Activated gamma-delta T cell treated with Interleukin-2 at 50 U/mL for 16 hours (primary cell): ENCODE data around the gene ZNF92.
"Not testable (repeated sequence)": the region's sequence is repeated elsewhere in the genome, so short reads cannot be mapped to it uniquely, and the experiment has no call there.

Experiments used
- DNase-seq: peaks from one replicate; pipeline ENCODE4 v3.0.0-alpha.2; 2020

Gene ZNF92

DNA sequence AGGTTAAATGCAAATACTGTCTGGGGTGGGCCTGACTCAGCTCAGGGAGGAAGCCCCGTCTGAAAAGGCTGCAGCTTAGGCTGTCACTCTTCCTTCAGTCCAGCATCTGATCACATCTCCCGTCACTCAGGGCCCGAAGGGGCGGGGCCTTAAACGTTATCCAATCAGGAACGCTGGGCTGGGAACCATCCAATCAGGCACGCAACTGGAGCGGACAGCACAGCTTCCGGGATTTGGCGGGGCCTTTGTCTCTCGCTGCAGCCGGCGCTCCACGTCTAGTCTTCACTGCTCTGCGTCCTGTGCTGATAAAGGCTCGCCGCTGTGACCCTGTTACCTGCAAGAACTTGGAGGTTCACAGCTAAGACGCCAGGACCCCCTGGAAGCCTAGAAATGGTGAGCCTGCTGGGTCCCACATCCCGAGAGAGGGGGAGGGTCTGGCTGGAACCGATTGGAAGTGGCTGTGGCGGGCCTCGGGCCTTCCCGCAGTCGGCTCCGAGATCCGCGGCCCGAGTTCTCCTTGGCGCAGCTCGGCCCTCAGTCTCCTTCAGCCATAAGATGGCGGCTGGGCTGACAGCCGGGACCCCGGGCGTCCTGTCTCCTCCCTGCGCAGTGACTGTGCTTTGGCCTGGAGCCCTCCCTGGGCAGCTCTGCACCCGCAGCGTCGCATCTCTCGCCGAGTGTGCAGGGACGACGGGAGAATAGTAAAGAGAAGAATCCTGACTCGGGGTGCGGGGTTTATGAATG is at the start of gene ZNF92:
TSS of gene ZNF92 (plus strand) at position 248 of the 744 bp plus-strand sequence. CDS start at position 391, 143 bp downstream.
- DNase-seq = peak; percentile 96

DNA sequence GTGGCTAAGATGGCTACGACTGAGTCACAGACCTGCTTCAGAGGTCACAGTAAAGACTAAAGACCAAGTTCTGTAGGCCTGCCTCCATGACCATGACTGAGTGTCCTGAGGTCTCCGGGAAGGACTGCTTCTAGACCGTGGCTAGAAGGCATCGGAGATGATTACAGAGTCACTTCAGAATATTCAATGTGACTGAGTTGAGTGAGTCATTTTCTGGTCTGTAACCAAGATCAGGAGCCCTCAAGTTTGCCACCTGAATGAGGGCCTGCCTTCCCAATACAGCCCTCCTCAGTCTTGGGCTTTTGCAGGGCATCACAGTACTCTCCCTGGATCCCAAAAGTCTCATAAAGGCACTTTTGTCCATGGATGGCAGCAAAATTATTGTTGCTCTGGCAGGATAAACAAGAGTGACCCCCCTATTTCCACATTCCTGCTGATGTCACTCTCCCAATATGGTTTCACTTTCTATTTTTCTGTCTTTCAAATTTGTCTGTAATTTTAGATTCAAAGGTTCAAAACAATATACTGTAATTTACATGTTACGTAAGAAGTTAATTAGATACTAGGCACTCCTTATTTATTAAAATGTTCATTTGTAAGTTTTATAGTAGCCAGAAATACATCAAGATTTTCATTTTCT is 47.7 kb upstream of the ZNF92 start:
- DNase-seq = no peak

DNA sequence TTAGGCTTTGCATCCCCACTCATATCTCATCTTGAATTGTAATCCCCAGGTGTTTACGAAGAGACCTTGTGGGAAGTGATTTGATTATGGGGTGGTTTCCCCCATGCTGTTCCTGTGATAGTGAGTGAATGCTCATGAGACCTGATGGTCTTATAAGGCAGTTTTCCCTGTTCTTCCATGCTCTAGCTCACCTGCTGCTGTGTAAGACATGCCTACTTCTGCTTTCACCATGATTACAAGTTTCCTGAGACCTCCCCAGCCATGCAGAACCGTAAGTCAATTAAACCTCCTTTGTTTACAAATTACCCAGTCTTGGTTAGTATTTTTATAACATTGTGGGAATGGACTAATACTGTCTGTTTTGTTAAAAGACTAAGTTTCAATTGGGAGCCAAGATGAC is 35.3 kb upstream of the ZNF92 start:
- no peak for DNase-seq

DNA sequence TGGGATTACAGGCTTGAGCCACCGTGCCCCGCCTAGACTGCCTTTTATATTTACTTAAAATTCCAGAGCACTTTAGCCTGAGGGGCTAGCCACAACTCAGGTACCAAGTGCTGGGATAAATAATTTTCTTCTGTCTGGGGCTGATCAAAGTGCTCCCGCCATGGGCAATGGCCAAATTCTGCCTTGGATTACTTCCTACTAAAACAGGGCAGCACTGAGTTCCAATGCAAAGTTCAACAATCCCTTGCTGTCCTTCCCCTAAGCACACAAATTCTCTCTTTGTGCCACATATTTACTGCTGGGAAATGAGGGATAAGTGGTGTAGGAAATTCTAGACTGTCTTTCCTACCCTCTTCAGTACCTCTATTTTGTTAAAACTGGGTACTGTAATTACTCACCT is 34.4 kb upstream of the ZNF92 start:
- DNase-seq = no peak

DNA sequence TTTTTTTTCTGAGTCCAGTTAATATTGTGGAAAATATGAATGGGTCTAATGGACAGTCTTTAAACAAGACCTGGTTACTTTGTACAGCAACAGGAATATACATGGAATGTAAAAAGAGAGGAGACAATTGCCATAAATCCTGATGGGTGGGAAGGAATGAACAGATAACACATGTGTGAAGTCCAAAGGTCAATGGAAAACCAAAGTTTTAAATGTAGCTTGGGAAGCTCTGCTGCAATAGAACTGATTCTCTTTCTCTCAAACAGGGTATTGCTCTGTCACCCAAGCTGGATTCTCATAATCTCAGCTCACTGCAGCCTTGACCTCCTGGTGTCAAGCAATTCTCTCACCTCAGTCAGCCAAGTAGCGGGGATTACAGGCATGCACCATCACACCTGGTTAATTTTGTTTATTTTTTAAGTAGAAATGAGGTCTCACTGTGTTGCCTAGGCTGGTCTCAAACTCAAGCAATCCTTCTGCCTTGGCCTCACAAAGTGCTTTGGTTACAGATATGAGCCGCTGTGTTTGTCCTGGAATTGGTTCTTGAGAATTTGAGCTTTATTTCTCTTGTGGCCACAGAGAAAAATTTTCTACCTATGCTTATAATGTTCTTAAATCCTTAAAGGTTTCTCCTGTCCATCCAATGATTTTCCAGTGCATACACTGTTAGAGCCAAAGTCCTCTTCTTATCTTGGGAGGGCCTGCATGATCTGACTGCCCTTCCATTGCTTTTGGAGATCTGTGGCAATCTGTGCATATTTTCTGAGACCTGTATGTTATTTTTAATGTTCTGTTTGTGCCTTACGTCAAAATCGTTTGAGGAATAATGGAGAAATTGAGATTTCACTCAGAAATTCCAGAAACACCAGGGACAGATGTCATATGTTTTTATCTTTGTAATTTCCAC is 30.7 kb upstream of the ZNF92 start:
- no peak for DNase-seq

DNA sequence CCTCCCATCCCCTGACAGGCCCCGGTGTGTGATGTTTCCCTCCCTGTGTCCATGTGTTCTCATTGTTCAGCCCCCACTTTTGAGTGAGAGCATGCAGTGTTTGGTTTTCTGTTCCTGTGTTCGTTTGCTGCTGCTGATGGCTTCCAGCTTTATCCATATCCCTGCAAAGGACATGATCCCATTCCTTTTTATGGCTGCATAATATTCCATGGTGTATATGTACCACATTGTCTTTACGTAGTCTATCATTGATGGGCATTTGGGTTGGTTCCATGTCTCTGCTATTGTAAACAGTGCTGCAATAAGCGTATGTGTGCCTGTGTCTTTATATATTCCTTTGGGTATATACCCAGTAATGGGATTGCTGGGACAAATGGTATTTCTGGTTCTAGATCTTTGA is 29.1 kb upstream of the ZNF92 start:
- DNase-seq = not testable (repeated sequence)

DNA sequence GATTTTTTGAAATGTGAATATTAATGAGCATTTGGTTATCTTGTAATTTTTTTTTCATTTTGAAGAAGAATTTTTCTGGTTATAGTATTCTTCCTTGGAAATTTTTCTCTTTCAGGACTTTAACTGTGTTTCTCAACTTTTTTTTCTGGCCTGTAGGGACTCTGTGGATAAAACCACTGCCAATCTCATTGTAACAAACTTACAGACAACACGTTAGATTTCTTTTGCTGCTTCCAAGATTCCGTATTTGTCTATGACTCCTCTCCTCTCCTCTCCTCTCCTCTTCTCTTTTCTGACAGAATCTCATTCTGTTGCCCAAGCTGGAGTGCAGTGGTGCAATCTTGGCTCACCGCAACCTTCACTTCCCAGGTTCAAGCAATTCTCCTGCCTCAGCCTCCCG is 19.4 kb upstream of the ZNF92 start:
- no peak for DNase-seq

DNA sequence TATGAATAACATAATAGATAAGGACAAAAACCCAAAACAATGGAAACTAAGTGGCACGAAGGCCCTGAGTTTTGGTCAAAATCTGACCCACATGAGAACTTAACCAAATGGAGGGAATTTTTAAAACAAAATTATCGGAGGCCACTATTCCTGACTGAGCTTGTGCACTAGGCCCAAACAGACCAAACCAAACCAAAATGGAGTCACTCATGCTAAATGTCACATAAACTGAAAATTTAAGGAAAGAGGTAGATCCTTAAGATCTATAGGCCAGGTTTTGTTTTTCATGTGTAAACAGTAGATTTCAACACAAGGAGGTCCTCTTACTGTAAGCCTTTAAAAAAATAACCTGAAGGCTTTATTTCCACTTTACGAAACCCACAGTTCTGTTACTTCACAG is 3.8 kb upstream of the ZNF92 start:
- DNase-seq = no peak

DNA sequence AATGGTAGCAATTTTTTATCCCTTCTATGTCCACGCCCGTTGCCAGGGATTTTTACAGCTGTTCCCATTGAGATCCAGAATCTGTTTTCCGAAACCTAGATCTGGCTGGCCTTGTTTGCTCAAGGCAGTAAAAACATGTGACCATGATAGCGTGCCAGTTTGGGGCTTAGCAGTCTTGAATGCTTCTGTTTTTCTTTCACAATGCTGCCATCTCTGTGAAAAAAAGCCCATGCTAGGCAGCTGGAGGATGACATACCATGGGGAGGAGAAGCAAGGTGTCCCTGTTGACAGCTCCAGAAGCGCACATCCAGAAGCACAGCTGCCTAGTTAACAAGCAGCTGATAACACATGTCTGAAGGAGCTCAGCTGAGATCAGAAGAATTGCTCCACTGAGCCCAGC is 2.2 kb upstream of the ZNF92 start:
- DNase-seq = no peak

DNA sequence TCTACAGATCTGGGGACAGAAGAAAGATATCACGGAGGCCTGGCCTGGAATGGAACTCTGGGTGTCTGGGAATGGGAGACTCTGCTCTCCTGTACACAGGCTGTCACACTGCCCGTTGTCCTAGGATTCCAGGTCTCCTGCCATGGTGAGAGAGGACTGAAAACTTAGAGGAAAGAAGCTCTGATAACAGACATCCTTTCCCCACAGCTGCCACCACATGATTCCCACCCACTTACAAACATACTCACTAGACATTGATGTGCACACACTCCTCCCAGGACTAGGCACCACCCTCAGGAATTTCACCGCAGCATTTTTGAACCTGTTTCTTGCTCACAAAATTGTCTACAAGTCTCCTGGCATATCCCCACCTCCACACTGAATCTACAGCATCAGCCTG is 5.7 kb downstream of the ZNF92 start:
- no peak for DNase-seq

DNA sequence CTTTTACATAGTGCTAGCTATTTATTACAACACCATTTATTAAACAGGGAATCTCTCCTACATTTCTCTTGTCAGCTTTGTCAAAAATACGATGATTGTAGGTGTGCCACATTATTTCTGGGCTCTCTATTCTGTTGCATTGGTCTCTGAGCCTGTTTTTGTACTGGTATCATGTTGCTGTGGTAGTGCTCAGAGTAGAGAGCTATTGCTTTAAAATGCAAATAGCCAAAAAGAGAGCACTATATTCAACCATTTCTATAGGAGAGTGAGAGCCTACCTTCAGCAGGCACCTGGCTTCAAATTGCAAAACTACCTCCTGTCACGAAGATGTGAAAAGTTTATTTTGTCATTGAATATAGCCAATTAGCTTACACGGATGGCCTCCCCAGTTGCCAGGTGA is 8.1 kb downstream of the ZNF92 start:
- no peak for DNase-seq

DNA sequence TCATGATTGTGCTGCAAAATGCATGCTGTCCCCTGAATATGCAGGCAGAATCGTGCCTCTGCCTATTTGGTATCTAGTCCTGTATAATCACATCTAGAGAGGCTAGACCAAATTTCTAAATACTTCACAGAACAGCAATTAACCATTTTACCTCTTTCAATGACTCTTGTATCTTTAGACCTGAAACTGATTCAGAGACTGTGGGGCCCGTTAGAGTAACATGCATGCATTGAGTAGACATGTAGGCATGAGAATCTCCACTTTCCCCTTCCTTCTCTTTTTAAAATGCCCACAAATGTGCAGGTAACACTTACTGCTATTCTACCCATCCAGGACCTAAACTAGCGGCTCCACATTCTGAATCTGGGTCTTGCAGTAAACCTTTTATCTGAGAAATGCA is 8.8 kb downstream of the ZNF92 start:
- no peak for DNase-seq

DNA sequence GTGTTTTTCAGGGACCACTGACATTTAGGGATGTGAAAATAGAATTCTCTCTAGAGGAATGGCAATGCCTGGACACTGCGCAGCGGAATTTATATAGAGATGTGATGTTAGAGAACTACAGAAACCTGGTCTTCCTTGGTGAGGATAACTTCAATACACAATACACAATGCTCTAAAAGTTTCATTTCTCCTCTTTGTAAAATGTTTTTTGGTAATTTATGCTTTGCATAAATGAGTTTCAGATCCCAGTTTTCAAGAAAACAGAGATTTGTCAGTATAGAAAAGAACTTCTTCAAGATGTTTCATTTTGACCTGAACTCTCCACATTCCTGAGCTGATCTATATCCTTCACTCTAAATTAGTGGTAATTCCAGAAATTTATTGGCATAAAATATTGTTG is 14.2 kb downstream of the ZNF92 start:
- DNase-seq = no peak

DNA sequence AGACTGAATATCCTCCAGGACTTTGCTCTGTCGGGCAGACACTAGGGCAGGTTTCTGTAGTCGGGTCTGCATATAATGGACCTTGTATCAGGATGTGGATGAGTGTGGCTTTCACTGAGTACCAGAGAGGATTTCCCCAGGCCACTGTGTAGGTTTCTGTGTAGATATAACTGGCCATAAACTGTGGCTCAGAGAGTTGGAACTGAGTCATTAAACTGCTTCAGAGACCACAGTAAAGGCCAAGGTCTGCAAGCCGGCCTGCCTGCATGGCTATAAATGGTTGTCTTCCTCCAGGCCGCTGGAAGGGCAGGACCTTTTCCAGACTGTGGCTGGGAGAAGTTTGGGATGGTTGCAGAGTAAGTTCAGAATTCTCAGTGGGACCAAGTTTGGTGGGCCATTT is 16.9 kb downstream of the ZNF92 start:
- no peak for DNase-seq

DNA sequence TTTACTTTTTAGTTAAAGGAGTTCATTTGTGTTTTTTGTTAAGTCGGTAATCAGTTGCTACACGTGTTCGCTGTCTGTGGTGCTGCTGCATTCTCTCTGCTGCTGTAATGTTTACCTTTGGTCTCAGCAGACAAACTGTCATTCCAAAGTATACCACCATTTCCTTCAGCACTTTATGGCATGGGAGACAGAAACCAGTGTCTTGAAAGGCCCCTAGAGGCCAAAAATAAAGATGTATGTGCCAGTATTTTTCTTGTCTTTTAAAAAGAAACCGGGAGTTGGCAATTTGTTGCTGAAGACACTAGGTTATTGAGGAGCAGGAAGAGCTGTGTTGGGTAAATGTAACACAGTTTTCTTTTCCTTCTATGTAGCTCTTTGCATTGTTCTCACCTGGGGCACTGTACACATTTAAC is 24.1 kb downstream of the ZNF92 start:
- no peak for DNase-seq

DNA sequence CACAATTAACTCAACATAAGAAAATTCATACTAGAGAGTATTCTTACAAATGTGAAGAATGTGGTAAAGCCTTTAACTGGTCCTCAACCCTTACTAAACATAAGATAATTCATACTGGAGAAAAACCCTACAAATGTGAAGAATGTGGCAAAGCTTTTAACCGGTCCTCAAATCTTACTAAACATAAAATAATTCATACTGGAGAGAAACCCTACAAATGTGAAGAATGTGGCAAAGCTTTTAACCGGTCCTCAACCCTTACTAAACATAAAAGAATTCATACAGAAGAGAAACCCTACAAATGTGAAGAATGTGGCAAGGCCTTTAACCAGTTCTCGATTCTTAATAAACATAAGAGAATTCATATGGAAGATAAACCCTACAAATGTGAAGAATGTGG is 25.0 kb downstream of the ZNF92 start:
- not testable (repeated sequence) for DNase-seq

DNA sequence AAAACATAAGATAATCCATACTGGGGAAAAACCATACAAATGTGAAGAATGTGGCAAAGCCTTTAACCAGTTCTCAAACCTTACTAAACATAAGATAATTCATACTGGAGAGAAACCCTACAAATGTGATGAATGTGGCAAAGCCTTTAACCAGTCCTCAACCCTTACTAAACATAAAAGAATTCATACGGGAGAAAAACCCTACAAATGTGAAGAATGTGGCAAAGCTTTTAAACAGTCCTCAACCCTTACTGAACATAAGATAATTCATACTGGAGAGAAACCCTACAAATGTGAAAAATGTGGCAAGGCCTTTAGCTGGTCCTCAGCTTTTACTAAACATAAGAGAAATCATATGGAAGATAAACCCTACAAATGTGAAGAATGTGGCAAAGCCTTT is 25.4 kb downstream of the ZNF92 start:
- not testable (repeated sequence) for DNase-seq

DNA sequence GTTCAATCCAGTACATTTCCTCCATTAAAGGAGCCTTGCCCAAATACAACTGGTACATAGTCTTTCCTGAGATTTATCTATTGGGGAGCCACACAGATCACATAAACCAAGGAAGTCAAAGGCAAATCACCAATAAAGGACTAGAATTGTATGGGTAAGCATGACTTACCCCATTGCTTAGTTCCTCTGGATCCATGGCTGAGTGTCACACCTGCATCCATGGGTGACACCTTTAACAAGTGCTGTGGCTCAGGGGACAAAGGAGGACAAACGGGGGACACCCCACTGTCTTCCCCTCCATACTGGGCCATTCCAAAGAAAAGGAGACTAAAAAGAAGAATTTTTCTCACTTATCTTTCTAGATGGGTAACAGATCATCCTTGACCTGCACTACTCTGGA is 30.4 kb downstream of the ZNF92 start:
- DNase-seq = no peak

DNA sequence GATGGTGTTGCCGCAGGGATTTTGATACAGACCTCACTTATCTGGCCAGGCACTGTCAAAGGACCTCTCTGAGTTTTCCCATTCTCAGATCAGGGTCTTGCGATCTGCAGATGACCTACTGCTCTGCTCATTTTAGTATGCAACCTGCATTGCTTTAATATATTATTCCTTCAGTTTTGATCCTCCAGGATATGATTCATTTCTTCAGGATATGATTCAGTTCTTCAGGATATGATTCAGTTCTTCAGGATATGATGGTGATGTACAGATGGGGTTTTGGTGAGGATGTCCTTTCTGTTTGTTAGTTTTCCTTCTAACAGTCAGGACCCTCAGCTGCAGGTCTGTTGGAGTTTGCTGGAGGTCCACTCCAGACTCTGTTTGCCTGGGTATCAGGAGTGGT is 33.1 kb downstream of the ZNF92 start:
- DNase-seq = not testable (repeated sequence)

DNA sequence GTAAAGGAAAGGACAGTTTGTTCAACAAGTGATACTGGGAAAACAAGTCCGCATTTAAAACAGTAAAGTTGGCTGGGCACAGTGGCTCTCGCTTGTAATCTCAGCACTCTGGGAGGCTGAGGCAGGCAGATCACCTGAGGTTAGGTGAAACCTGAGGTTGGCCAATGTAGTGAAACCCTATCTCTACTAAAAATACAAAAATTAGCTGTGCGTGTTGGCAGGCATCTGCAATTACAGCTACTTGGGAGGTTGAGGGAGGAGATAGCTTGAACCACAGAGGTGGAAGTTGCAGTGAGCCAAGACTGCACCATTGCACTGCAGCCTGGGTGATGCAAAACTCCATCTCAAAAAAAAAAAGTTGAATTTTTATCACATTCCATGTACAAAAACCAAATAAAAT is 35.7 kb downstream of the ZNF92 start:
- no peak for DNase-seq

DNA sequence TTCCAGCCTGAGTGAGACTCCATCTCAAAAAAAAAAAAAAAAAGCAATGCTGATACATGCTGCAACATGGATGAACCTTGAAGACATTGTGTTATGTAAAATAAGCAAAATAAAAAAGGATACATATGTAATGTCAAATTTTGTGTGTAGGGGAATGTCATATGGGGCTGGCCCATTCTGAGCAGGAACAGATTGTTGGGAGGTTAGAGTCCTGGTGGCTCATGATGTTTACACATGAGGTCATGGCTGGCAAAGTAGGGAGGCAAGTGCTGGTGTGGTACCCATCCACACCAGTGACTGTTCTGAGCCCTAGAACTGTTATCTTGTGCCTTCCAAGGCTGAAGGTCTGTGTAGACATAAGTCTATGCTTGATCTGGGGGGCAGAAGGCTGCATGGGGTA is 37.6 kb downstream of the ZNF92 start:
- DNase-seq = no peak

DNA sequence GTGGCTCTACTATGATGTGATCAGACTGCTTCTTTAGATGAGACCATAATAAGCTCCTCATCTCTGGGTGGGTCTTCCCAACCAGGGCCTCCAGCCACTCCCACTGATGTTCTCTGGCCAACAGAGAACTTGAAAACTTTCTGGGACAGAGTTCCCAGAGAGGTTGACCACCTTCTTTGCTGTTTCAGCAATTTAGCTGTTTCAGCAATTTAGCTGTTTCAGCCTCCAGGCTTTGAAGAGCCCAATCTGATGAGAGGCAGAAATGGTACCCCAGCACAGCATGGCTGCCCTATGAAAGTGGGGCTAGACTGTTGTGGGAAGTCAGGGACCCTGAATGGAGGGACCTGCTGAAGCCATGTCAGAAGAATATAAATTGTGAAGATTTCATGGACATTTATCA is 49.0 kb downstream of the ZNF92 start:
- DNase-seq = no peak

DNA sequence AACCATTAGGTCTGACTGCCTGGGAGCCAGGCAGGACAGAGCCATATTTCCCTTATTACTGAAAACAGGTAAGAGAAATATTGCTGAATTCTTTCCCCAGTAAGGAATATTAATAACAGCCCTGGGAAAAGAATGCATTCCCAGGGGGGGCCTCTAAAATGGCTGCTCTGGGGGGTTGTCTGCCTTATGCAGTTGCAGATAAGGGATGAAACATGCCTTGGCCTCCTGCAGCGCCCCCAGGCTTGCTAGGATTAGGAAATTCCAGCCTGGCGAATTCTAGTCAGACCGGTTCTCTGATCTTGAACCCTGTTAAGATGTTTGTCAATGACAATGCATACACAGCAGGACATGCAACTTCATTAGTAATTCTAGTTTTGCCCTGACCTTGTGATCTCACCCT is 49.6 kb downstream of the ZNF92 start:
- DNase-seq = not testable (repeated sequence)
